ENCODE data around the gene TMEM167A. TPM values are rescaled to one million over a fixed set of nuclear protein-coding genes. Genes with fewer than 3 reads are reported as not detected.

The TMEM167A gene
- total RNA-seq, 1 donor from 2014 or later, result 86.8 TPM

DNA sequence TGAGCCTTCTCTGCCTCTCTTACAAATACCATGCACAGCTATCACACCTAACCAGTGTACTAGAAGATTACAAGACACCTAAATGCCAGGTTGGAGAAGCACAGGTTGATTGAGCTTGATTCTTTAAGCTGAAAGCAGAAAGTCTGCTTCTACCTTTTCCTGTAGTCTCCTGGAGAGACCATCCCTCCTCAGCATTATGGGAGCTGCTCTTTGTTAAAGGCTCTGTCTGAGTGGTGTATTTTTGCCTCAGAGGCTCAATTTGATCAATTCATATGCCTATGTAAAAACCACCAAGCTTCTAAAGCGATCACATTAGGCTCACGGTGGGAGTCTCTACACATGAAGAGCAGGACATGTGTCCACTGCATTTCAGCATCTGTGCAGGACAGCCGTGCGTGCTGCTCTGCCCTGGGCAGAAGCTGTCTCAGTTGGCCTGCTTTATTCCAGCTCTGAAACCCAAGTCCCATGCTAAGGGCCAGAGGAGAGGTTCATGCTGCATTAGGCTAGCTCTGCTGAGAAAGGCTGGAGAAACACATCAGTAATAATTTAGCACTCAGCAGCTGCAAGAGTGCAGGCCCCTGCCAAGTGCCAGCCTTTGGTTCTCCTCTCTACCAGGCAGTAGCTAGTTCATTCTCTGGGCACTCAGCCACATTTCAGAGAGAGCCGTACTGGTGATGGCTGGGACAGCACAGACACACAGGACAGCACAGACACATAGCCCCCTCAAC lies 41.7 kb downstream of the TMEM167A start:
- intact Hi-C loops (cut with micrococcal nuclease), result no loop called here

DNA sequence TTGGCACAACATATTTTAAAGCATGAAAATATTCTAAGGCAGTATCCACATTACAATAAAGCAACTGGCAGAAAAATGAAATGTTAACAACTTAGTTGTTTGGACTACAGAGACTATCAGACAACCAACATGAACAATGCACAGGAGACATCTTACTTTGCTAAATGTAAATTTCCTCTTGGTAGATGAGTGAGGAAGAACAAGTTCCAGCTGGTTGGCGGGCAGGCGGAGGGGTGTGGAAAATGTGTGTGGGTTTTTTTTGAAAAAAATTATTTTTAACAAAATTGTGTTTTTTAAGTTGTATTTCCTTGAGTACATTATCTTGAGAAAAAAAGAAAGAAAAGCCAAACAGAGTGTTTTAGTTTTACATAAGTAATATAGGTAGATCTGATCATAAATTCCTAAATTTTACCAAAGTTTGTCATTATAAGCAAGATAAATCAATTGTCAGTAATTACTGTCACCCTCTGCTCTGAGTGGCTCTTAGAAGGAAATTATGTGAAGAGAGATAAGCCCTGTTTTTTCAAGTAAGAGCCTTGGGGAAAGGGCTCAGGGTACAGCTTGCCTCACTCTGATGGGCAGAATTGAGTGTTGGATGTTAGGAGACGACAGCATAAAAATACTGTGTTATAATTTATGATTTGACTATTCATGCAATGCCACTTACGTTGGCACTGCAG lies 42.5 kb downstream of the TMEM167A start:
- intact Hi-C loops (cut with micrococcal nuclease), result no loop called here

DNA sequence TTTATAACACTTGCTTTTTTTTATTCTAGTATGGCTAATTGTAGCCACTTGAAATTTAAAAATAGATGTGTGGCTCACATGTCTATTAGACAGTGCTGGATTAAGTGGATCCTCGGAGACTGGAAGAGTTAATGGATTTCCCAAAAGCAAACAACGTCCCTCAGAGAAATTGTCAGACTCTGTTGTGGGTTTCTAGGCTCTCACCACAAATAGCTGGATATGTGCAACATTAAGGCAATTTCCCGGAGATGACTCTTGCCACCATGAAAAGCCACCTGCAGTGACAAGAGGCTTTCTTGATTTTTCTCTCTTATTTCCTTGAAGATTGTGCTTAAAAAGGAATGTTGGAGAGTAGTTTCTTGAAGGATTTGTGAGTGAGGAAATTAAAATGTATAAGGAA lies 43.2 kb downstream of the TMEM167A start:
- intact Hi-C loops (cut with micrococcal nuclease), result no loop called here

DNA sequence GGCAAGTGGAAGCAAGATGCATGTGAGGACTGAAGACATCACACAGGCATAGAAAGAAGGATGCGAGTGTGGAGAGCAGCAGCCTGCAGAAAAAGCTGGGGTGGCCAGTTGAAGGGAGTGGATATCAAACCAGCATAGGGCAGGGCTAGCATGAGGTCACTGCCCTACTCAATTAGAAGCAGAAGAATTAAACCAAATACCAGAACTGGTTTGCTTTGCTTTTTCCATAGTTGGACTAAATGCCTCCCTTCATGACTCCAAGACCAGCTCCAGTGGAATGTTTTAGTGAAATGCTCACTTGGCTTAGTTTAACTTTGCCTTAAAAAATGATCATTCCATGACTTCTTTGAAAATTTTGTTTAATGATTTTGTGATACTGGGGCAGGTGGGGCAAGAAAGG lies 45.8 kb downstream of the TMEM167A start:
- intact Hi-C loops (cut with micrococcal nuclease), result no loop called here

DNA sequence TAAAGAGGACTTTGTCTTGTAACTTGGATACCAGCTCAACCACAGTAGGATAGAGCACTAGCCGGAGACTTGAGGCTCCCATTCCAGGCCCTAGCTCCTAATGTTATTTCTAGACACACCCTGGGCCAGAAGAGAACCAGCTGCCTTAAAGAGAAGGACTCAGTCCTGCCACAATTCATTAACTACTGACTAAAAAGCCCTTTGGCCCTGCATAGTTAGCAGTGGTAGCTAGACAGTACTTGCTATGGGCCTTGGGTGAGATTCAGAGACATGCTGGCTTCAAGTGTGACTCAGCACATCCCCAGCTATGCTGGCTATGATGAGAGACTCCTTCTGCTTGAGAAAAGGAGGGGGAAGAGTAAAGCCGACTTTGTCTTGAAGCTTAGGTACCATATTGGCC lies 47.3 kb downstream of the TMEM167A start:
- intact Hi-C loops (cut with micrococcal nuclease), result no loop called here

DNA sequence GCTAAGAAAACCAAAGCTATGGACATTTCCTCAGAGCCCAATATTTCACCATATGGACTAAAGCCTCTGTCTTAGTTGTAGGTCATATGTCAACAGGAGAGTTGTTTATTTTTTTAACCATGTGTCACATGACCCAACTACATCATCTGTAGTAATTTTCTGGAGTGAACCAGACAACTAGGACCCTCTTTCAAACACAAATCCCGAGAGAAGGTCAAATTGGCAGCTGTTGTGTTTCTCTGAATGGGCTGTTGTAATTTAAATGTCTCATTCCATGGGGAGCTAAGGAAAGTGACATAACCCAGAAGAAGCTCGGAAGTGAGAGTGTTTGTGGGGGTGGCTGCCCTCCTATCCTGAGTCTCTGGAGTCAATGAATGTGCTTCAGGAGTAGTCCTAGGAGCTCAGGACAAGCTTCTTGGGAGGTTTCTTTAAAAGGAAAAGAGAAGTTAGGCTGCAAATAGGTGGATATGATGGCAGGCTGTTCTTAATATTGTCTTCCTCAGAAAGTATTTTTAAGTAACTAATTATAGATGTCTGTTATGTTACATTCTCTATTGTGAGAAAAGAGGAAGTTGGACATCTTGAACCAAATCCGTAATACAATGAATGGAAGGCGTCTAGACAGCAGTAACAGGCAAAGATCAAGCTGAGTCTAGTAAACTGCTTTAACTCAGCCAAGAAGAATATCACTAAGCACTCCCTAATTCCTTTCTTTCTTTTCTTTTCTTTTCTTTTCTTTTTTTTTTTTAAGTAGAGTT lies 50.1 kb downstream of the TMEM167A start:
- intact Hi-C loops (cut with micrococcal nuclease), result no loop called here

DNA sequence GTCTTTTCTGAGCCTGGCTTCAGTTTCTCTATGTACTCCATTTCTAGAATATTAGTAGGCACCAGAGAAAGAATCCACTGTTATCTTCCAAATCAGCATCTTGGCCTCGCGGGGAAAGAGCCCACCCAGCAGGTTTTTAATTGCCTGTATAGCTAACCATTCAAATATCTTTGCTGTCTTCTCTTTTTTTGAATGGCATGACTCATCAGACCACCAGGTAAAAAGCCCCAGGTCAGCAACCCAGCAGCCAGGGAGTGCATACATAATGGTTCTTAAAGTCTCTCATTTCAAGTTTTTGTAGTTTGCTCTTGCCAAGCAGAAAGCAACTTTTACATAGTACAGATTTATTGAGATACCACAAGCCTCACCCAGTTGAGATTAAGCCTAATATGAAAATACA lies 50.7 kb downstream of the TMEM167A start:
- intact Hi-C loops (cut with micrococcal nuclease), result no loop called here

DNA sequence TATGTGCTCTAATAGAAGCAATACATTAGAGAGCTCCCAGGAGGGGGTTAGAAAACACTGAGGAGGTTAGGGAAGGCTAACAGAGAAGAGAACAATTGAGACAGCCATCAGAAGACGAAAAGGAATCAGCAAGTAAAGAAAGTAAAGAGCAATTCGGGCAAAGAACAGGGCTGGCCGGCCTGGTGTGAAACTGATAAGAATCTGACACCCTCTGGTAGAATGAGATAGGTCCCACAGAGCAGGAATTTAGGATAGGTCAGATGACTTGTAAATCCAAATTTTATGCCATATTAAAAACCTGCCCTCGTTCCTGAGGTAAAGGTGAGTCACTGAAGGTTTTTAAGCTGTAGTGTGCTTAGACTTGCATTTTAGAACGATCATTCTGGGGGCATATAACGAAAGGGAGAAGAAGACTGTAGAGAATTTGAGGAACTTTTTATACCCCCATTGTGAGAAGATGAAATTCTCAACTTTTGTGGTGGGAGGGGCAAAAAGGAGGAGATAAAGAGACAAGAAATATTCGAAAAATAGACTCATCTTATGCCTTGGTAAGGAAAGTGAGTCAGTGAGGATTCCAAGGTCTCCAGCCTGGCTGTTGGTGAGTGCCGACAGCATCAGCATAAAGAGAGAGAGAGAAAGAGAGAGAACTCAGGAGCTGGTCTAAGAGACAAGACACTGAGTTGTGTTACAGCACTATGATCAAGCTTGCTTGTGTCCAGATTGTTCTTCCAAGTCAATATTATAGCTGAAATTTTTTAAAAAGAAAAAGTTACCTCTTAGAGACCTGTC lies 51.3 kb downstream of the TMEM167A start:
- intact Hi-C loops (cut with micrococcal nuclease), result no loop called here

DNA sequence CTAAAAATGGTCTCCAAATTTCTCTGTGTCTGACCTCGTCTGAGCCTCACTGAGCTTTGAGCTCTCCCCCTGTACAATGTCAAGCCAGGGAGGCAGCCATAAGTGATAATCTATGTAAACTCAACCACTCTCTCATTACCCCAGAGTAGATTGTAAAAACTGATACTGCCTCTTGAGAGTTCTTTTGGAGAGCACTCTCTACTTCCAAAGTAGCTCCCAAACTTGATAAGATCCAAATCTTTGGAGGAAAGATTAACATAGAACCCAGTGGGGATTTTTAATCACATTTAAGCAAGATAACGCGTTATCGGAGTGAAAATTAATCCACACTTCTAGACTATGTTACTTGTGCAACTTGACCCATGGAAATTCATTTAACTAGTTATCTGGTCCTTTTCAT lies 54.9 kb downstream of the TMEM167A start:
- intact Hi-C loops (cut with micrococcal nuclease), result no loop called here

DNA sequence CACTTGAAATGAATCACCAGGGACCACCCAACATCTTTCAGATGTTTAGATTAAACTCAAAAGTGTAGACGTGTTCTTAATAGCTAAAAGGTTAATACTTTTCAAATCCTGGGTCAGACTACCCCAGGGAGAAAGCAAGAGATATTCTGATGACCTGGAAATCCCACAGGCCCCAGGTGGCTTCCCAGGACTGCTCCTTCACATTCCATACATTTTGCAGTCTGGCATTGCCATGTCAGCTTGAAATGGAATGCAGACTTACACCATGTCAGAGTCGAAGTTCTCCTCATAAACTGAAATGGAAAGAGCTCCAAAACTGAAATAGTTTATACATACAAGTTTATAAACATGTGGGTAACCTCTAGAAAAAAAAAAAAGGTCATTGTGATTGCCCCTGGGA lies 61.5 kb downstream of the TMEM167A start:
- intact Hi-C loops (cut with micrococcal nuclease), result no loop called here

DNA sequence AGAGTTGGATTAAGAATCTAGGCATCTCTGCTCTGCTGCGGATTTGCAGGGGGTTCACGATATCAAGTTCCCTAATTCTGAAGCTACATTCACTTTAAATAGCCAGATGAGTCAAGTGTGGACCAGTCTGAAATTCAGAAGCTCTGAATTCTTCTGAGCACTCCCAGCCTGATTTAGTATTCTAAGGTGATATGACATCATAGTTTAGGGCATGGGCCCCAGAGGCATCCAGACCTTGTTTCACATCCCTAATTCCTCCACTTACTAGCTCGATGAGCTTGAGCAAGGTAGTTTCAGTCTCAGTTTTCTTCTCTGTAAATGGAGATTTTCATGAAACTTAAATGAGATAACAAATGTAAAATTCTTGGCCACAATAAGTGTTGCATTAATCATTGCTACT lies 65.2 kb downstream of the TMEM167A start:
- intact Hi-C loops (cut with micrococcal nuclease), result no loop called here

DNA sequence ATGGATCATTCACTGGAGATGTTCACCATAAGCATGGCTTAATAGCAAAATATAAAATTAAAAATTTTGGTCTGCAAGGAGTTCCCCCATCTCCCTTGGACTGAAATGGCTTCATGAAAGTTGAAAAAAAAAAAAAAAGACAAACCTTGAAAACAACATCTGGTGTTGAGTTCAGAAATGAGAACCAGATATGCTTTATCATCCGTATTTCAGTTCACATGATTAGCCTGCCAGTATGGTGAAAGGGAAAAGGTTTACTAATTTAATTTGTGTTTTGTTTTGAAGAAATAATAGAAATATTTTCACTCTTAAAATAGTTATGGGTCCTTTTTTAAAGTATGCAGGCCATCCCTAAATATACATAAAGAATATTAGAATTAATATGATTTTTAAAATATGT lies 67.8 kb downstream of the TMEM167A start:
- intact Hi-C loops (cut with micrococcal nuclease), result no loop called here

DNA sequence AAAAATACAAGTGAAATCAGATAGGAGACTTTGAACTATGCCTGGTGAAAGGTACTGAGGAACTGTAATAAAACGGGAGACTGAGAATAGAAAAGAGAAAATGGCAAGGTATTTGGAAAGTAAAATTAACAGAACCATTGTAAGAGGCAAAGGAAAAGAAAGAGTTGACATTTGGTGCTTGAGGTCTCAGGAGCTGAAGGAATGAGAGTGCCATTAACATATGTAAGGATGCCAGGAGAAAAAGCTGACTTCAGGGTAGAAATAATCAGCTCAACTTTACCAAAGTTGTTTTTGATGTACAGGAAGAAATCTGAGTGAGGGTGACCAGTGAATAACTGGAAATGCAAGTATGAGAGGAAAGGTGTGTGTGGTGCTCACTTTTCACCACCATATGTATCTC lies 69.4 kb downstream of the TMEM167A start:
- intact Hi-C loops (cut with micrococcal nuclease), result no loop called here

DNA sequence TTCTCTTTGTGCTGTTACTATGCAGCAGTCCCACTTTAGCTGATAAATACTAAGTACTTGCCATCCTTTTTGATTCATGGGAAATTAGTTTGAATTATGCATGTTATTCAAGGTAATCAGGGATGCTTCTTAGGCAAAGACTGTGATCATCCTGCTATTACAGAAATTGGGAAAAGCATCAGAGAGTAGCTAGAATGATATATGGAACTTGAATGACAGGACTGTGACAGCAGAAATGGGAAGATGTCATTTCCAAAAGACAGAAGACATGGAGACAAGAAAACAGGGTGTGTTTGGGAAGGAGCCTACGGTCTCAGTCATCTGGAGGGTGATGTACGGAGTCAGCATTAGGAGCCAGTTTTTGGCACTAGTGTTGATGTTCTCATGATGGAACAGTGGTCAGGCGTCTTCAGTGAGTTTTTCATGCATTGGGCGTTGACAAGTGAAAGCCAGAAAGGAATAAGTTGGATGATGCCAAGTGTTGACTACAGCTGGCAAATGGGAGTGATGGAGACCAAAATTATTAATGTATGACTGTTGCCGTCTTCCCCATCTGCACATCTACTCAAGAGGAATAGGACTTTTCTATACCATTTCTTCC lies 70.4 kb downstream of the TMEM167A start:
- intact Hi-C loops (cut with micrococcal nuclease), result no loop called here

DNA sequence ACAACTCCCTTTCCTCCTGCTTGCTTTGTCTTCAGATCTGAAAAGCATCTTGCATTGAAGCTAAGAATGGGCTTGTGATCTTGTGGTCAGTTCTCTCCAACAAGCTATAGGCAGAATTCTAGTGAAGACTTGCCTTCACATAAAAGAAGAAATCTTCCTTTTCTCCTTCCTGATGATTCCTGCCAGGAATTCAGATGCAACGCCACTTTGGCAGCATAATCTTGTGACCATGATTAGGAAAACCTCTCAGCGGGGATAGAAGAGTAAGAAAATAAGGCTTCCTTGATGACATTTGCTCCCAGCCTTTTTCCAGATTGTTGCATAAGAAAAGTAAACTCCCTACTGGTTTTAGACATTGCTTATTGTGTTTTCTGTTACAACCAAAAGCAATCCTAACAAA lies 73.4 kb downstream of the TMEM167A start:
- intact Hi-C loops (cut with micrococcal nuclease), result no loop called here

Other genes with a start within 250 kb of the TMEM167A start
- 9.9 and 10.7 TPM in 2 replicates for gene XRCC4, start 153 bp upstream of the TMEM167A start, total RNA-seq

Data from T-helper 1 cell treated with Interleukin-12 subunit alpha and Interleukin-12 subunit beta and Interleukin-4 antibody, amounts not matched to agents 30 ng/mL and 1 ng/mL, for 36 hours (primary cell).